Left ventricle myocardium inferior (tissue), 1 donor: ENCODE data around the gene KCNT1. TPM values are rescaled to one million over a fixed set of nuclear protein-coding genes. Genes with fewer than 3 reads are reported as not detected.

ENCODE experiments used
- DNase-seq: peaks from one replicate; pipeline ENCODE4 v3.0.0-alpha.2; 2020
- H3K27ac ChIP-seq: fragments of 200-600 bp; replicated peaks from 2 replicates; pipeline ENCODE4 v1.8.0; 2021
- H3K27me3 ChIP-seq: fragments of 200-600 bp; 2 replicates; pipeline ENCODE4 v1.8.0; 2021; ENCODE audit warnings: low read depth
- H3K36me3 ChIP-seq: fragments of 200-600 bp; 2 replicates; pipeline ENCODE4 v1.8.0; 2021
- H3K4me1 ChIP-seq: fragments of 200-600 bp; 2 replicates; pipeline ENCODE4 v1.8.0; 2021
- H3K4me3 ChIP-seq: fragments of 200-600 bp; 2 replicates; pipeline ENCODE4 v1.8.0; 2021; ENCODE audit warnings: mild to moderate bottlenecking, moderate library complexity
- H3K9me3 ChIP-seq: fragments of 200-600 bp; replicated peaks from 2 replicates; pipeline ENCODE4 v1.8.0; 2021
- intact Hi-C: fragments of 100-400 bp; cut with micrococcal nuclease; formaldehyde crosslinking; loops from one replicate; pipeline ENCODE4 v1.11.0; 2022
- total RNA-seq: library from RNA; stranded (reverse); fragmentation: NEBNext Ultra II Directional; extraction: Animal tissue kit (Norgen Biotek cat#: 25700); gene quantifications from one replicate; pipeline ENCODE4 v1.2.1, GENCODE V29; 2021
- TF ChIP-seq, protein P1 (sequence below): fragments of 200-600 bp; IDR thresholded peaks from 2 replicates; pipeline ENCODE4 v1.8.0; 2021; ENCODE audit warnings: antibody characterized with exemption, mild to moderate bottlenecking, borderline replicate concordance
- donor health status: DM: no; HTN: yes; CAD: no; lungs with severe emphysema.

KCNT1 gene
- total RNA-seq, 1 donor from 2014 or later: 3.3 TPM

DNA sequence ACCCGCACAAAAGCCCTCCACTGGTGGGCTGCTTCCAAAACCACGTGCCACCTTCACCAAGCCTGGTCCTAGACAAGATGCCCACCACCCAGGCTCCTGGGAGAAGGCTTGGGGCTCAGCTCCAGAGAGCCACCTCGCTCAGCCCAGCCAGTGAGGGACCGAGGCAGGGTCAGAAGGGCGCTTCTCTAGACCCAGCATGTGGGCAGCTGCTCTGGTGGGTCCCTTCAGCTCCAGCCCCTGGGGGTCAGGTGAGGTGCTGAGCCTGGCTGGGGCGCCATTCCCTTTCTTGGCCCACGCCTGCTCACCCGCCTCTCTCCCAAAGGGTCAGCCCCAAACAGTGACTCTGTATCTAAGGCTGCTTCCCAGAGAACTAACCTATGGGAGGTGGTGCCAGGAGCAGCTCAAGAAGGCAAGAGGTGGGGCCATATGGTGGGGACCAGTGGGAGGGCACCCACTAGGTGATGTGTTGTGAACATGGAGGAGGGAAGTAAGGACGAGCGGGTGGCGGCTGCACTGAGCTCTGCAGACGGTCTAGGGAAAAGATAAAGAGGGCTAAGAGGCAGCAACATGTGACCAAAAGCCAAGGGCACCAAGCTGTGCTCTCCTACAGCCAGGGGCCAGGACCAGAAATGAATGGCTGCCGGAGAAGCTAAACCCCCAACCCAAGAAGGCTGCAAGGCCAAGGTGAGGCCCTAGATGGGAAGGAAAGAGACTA lies 126.0 kb downstream of the KCNT1 start:
- H3K27ac ChIP-seq: no peak overlapping the region
- peaks cover 37% of the 10 kb centered on the region for H3K36me3 ChIP-seq
- DNase-seq: no peak

DNA sequence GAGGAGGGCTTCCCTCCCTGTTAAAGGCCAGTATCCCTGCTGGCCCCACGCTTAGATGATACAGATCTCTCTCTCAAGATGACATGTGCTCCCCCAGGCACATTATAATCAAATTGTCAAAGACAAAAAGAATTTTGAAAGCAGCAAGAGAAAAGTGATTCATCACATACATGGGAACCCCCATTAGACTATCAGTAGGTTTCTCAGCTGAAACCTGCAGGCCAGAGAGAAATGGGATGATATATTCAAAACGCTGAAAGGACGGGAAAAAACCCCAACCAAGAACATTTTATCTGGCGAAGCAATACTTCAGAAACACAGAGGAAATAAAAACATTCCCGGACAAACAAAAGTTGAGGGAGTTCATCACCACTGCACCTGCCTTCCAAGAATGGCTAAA lies 126.7 kb downstream of the KCNT1 start:
- intact Hi-C loops: no loop called here
- no peak for DNase-seq
- no peaks in the 10 kb centered on the region for H3K27me3 ChIP-seq
- H3K4me1 ChIP-seq: no peaks in the 10 kb centered on the region
- no peak overlapping the region for H3K27ac ChIP-seq
- peaks cover 30% of the 10 kb centered on the region for H3K36me3 ChIP-seq
- H3K9me3 ChIP-seq: peaks cover 15% of the 10 kb centered on the region
- TF ChIP-seq, protein P1, sequence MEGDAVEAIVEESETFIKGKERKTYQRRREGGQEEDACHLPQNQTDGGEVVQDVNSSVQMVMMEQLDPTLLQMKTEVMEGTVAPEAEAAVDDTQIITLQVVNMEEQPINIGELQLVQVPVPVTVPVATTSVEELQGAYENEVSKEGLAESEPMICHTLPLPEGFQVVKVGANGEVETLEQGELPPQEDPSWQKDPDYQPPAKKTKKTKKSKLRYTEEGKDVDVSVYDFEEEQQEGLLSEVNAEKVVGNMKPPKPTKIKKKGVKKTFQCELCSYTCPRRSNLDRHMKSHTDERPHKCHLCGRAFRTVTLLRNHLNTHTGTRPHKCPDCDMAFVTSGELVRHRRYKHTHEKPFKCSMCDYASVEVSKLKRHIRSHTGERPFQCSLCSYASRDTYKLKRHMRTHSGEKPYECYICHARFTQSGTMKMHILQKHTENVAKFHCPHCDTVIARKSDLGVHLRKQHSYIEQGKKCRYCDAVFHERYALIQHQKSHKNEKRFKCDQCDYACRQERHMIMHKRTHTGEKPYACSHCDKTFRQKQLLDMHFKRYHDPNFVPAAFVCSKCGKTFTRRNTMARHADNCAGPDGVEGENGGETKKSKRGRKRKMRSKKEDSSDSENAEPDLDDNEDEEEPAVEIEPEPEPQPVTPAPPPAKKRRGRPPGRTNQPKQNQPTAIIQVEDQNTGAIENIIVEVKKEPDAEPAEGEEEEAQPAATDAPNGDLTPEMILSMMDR: no peak
- no peak overlapping the region for H3K4me3 ChIP-seq

More for the DNA sequence above, 126.0 kb downstream of the KCNT1 start:
- Histone ChIP-seq H3K4me1 (no peaks in the 10 kb centered on the region), H3K9me3 (peaks cover 15% of the 10 kb centered on the region), H3K4me3 (no peak overlapping the region), H3K27me3 (no peaks in the 10 kb centered on the region)
- intact Hi-C loops: no loop called here
- TF ChIP-seq, protein P1: no peak

DNA sequence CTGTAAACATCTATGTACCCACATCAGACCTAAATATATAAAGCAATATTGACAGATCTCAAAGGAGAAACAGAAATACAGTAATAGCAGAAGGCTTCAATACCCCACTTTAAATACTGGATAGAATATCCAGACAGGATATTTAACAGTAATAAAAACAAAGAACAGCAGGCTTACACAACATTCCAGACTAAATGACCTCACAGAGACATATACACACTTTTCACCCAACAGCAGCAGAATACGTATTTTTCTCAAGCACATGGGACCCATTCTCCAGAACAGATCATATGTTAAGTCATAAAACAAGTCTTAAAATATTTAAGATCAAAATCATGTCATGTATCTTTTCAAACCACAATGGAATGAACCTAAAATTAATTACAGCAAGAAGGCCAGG lies 128.5 kb downstream of the KCNT1 start:
- no peaks in the 10 kb centered on the region for H3K27me3 ChIP-seq
- H3K4me1 ChIP-seq: no peaks in the 10 kb centered on the region
- no peak overlapping the region for H3K4me3 ChIP-seq
- intact Hi-C loops: no loop called here
- peaks cover 15% of the 10 kb centered on the region for H3K9me3 ChIP-seq
- TF ChIP-seq, protein P1: no peak
- no peak for DNase-seq
- H3K27ac ChIP-seq: no peak overlapping the region
- peaks cover 19% of the 10 kb centered on the region for H3K36me3 ChIP-seq

DNA sequence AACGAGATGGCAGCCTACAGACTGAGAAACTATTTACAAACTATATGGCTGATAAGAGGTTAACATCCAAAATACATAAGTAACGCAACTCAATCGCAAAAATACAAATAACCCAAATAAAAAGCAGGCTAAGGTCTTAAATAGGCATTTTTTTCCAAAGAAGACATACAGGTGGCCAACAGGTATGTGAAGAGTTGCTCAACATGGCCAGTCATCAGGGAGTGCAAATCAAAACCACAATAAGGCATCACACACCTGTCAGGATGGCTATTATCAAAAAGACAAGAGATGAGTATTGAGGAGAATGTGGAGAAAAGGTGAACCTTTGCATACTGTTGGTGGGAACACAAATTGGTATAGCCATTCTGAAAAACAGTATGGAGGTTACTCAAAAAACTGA lies 131.9 kb downstream of the KCNT1 start:
- Histone ChIP-seq H3K27ac (no peak overlapping the region), H3K4me3 (no peak overlapping the region), H3K4me1 (no peaks in the 10 kb centered on the region), H3K36me3 (no peaks in the 10 kb centered on the region), H3K27me3 (no peaks in the 10 kb centered on the region), H3K9me3 (peaks cover 7% of the 10 kb centered on the region)
- DNase-seq: no peak
- intact Hi-C loops: no loop called here
- TF ChIP-seq, protein P1: no peak

DNA sequence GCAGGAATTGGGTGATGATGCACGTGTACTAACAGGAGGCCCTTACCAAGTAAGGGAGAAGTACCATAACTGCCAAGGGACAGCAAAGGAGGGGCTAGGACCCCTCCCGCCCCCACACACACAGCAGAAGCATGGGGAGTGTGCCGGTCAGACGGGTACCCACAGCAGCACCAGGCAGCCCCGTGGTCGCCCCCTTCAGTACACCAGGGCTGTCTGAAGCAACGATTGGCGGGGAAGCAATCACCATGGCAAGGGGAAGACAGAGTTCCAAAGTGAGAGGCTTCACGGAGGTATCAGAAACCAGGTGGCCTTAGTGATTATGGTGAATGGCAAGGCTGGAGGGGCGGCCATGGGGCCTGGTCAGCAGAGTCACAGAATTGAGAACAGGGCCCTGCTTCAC lies 133.1 kb downstream of the KCNT1 start:
- intact Hi-C loops: no loop called here
- TF ChIP-seq, protein P1: no peak
- H3K4me1 ChIP-seq: no peaks in the 10 kb centered on the region
- no peaks in the 10 kb centered on the region for H3K9me3 ChIP-seq
- DNase-seq: no peak
- no peaks in the 10 kb centered on the region for H3K27me3 ChIP-seq
- no peak overlapping the region for H3K4me3 ChIP-seq
- H3K36me3 ChIP-seq: peaks cover 3% of the 10 kb centered on the region
- H3K27ac ChIP-seq: no peak overlapping the region
